Hindlimb muscle (tissue), 1 donor: ENCODE data around the gene MAN2B2. TPM values are rescaled to one million over a fixed set of nuclear protein-coding genes. Genes with fewer than 3 reads are reported as not detected.
A peak's percentile ranks its signal among the peaks of the same experiment; 100 is the strongest.
"Not testable (repeated sequence)": the region's sequence is repeated elsewhere in the genome, so short reads cannot be mapped to it uniquely, and the experiment has no call there.

Experiments used
- DNase-seq: peaks from one replicate; pipeline ENCODE4 v3.0.0-alpha.2; 2013
- polyA plus RNA-seq: library from polyadenylated mRNA; unstranded; fragments of 120-200 nt; gene quantifications from one replicate; pipeline ENCODE4 v1.2.1, GENCODE V29; 2013; ENCODE audit not compliant: insufficient read length

Gene MAN2B2
- polyA plus RNA-seq, 1 donor, result 8.9 TPM

DNA sequence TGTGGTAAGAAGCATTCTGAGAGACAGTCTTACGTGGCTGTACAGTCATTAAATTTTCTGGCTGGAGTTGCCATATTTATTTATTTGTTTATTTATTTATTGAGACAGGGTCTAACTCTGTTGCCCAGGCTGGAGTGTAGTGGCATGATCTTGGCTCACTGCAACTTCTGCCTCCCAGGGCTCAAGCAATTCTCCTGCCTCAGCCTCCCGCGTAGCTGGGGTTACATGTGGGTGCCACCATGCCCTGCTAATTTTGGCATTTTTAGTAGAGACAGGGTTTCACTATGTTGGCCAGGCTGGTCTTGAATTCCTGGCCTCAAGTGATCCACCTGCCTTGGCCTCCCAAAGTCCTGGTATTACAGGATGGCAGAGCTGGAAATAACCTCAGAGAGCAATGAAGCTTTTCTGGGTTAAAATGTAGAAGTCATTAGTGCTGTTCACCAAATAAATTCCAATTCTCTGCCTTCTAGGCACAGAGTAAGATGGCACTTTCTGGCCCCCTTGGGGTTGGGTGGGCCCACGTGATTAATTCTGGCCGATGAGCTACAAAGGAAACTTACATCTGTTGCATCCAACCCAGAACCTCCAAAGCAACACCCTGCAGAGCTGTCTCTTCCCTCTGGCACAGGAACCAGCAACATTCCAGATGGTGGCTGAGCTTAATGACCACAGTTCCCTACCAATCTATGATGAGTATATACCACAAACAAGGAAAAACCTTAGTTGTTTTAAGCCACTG lies 70.0 kb downstream of the MAN2B2 start:
- no peak for DNase-seq

DNA sequence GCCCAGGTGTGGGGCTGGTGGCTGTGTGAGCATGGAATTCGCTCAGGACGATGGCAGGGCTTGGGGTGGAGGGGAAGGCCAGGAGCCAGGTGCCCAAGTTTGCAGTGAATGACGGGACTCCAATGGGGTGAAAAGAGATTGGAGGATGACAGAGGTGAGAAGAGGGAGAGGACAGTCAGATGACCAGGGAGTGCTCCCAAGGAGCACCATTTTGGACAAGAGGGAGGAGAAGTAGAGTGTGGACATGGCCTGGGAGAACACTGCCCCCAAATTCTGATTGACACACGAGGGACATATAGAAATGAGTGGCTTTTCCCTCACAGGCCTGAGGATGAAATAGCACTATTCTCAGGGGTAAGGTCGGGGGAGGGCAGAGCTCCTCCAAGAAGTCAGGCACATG lies 72.2 kb downstream of the MAN2B2 start:
- DNase-seq, result no peak

DNA sequence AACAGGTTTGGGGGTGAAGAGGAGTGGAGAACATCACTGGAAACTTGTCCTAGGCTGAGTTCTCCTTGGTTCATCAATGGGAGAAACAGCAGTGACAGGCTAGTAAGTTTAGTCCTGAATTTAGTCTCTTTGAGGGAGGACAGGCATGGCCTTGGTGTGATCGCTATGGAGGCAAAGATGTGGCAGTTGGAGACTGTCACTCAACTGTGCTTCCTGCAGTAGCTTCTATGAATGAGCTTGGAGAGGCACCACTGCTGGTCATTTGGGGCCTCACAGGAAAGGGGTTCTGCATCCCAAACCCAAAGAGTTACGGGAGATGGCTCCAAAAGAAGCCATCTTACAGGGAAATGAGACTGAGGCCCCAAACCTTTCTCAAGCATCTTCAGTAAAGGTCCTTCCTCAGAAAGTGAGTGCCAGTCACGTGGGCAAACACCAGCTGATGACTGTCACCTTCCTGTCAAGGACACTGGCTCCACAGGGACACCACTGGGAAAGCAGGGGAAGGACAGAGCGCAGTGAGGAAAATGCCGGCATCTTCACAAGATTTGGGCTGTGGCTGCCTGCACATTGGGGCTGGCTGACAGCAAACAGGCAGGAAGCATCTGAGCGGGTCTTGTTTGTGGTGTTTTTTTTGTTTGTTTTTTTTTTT lies 72.7 kb downstream of the MAN2B2 start:
- no peak for DNase-seq

DNA sequence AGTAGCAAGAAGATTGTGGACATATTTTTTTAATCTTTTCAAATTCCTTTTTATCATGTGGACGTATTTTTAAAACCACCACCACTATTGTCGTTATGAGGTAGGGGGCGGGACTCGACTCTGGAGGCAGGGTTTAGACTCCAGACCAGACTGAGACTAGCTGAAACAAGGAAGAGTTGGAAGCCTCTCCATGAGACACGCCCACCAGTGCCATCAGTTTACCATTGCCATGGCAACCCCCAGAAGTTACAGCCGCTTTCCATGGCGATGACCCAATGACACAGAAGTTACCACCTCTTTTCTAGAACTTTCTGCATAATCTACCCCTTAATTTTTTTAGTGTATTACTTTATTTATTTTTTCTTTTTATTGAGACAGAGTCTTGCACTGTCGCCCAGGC lies 74.2 kb downstream of the MAN2B2 start:
- no peak for DNase-seq

DNA sequence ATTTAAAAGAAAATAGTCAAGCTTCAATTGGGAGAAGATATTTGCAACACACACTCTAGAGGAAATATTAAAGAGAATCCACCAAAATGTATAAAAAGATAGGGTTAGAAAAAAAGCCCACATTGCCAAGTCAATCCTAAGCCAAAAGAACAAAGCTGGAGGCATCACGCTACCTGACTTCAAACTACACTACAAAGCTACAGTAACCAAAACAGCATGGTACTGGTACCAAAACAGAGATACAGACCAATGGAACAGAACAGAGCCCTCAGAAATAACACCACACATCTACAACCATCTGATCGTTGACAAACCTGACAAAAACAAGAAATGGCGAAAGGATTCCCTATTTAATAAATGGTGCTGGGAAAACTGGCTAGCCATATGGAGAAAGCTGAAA lies 79.2 kb downstream of the MAN2B2 start:
- not testable (repeated sequence) for DNase-seq

DNA sequence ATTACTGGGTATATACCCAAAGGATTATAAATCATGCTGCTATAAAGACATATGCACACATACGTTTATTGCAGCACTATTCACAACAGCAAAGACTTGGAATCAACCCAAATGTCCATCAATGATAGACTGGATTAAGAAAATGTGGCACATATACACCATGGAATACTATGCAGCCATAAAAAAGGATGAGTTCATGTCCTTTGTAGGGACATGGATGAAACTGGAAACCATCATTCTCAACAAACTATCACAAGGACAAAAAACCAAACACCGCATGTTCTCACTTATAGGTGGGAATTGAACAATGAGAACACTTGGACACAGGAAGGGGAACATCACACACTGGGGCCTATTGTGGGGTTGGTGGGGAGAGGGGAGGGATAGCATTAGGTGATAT lies 80.3 kb downstream of the MAN2B2 start:
- DNase-seq, result not testable (repeated sequence)

DNA sequence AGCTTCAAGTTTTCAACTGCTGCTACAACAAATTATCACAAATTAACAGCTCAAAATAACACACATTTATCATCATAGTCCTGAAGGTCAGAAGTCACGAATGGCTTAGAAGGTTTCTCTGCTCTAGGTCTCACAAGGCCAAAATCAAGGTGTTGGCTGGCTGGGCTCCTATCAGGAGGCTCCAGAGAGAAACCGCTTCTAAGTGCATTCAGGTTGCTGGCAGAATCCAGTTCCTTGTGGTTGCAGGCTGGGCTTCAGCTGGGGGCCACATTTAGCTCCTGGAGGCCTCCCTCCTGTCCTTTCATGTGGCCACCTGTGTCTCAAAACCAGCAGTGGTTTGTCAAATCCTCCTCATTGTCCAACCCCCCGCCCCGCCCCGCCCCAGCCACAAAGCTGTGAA lies 80.9 kb downstream of the MAN2B2 start:
- no peak for DNase-seq

DNA sequence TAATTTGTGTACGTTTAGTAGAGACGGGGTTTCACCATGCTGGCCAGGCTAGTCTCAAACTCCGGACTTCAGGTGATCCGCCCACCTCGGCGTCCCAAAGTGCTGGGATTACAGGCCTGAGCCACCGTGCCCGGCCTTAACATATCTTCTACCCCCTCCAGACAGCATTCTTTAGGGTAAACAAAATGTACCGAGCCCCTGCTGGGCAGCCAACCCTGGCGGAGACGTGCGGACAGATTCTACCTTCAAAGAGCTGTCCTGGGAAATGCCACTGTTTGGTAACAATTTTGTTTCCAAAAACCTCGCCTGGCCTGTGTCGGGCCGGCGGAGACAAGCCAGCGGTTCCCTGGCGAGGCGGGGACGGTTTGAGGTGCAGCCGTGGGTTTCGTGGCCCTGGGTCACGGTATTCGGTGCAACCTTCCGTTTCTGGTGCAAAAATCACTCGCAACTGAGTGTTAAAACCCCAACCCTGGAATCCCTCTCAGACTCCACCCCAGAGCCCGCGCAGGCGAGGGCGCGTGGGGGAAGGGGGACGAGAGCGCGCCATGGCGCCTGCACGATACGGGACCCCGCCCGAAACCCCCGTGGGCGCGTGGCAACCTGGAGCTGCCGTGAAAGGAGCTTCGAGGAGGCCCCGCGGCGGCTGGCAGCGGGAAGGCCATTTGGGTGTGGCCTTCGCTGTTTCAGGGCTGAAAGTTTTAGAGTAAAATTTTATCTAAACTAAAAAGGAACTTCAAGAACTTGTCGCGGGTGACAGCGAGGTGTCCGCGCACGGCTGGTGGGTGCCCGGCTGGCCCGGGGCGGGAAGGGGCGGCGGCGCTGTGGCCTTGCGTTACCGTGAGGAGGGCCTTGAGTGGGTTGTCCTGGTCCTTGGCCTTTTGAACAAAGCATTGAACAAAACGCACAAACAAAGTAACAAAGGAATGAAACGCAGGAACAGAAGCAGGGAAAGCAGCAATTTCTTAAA lies 82.5 kb downstream of the MAN2B2 start:
- DNase-seq, result no peak

DNA sequence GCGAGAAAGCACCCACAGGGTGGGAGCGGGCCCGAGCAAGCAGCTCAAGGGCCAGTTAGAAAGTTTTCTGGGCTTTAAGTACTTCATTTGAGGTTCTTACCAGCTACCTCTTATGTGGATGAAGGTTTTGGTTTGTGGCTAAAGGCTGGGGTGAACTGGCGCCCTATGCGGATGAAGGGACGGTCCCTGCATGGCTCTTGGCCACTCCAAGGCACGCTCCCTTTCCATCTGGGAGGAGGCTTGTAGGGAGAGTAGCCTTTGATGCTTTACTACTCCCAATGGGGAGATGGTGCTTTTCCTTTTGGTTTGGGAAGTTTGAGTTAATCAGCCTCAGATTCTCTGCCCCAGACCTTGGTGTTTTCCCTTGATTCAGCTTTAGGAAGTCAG lies 83.2 kb downstream of the MAN2B2 start:
- no peak for DNase-seq

DNA sequence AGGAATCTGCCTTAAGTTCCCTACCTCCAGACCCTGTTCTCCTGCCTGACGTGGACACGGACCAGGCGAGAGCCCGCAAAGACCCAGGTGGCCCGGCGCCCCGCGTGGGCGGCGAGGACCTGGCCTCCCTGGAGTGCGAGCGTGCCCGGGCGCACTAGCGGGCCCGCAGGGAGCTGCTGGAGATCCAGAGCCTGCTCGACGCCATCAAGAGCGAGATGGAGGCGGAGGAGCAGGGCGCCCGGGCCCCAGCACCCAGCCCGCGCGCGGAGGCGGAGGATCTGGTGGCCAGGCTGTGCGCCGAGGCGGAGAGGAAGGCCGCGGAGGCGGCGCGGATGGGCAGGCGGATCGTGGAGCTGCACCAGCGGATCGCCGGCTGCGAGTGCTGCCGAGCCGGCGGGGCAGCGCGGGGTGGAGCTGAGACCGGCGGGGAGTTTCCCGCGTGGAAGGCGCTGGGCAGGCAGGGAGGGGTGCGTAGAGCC lies 83.6 kb downstream of the MAN2B2 start:
- peak; percentile 35 for DNase-seq

DNA sequence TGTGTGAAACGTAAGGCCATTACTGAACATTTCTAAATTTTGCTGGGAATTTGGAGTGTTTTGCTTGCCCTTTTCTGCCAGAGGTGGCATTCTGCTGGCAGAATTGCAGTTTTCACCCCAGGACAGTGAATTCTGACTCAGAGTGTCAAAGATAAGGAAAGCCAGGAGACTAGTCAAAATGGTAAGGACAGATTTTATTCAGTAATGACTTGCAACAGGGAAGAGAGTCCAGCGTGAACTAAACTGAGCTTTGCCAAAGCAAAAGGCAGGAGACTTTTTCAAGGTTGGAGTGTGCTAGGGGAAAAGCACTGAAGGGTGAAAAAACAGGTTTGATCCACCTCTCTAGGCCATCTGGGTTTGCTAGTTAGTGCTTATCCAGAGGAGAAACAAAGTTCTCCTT lies 84.9 kb downstream of the MAN2B2 start:
- DNase-seq, result no peak

DNA sequence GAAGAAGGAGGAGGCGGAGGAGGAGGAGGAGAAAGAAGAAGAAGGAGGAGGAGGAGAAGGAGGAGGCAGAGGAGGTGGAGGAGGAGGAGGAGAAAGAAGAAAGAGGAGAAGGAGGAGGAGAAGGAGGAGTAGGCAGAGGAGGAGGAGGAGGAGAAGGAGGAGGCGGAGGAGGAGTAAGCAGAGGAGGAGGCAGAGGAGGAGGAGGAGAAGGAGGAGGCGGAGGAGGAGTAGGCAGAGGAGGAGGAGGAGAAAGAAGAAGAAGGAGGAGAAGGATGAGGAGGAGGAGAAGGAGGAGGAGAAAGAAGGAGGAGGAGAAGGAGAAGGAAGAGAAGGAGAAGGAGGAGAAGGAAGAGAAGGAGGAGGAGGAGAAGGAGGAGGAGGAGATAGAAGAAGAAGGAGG lies 85.4 kb downstream of the MAN2B2 start:
- no peak for DNase-seq

DNA sequence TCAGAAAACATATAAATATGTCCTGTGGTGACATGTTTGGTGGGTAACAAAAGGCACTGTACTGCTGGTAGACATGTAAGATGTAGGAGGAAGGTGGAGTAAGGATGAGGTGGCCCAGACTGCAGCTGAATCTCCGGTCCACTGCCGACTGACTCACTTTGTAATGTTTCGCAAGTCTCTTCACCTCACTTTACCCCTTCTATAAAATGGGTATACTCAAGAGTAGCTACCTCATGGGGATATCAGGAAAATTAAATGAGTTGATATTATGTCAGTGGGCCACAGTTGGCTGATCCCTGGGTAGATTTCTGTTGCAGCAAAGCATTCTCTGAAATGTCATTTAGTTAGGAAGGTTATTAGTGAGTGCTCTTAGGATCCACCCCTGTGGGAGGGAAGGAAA lies 87.6 kb downstream of the MAN2B2 start:
- no peak for DNase-seq

DNA sequence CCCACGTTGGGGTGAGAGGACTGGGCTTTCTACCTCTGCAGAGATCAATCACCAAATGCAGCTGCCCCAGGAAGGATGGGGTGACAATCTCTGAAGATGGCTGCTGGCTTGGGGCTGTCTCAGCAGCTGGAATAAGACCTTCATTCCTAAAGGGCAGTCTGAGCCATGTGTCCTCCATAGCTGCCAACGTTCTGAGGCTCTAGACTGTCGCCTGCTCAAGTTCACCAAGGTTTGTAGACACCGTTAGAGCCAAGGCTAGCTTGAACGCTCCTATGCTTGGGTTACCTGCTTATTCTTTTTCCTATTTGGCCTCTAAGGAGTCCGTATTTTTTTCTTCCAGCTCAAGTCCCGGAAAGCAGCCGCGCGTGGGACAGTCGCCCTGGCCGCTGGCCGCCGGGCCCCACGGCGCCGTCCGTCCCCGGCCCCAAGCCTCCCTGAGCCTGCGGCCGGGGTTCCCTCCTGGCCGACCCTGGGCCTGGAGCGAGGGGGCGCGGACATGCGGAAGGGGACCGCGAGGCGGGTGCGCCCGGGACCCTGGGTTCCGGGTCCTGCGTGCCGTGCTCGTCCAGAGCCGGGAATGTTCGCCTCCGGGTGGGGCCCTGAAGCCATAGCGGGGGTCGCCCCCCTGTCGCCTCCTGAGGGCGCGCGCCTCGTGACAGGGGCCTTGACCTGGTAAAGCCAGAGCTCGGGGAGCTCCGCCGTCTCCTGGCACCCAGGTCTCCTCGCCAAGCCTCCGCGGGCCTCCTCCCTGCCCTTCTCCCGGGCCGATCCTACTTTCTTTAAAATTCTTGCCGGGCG lies 88.8 kb downstream of the MAN2B2 start:
- DNase-seq, result no peak

DNA sequence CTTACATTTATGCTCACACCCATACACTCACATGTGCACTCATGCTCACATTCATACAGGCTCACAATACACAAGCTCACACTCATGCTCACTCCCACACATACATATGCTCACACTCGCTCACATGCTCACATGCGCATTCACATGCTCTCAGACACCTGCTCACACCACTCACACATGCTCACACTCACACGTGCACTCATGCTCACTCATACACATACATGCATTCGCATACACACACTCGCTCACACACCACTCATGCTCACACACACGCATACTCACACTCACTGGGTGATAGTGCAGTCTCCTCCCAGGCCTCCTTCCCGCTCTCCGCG lies 90.3 kb downstream of the MAN2B2 start:
- DNase-seq, result no peak

DNA sequence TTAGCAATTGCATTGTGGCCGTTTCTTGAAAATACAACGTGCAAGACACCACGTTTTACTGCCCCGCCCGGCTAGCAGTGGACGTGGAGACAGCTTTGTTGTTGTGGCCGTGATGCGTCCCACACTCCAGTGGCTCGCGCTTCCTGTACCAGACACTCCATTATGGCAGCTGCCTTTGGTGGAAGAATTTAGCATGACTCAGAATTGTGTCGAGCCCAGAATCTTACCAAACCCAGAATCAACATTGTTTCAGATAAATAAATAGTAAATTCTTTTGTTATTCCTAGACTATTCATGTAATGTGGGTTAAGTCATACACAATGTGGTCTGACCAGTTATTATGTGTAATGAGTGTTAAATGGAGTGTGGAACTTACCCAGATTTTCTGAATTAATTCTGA lies 93.4 kb downstream of the MAN2B2 start:
- DNase-seq, result no peak

DNA sequence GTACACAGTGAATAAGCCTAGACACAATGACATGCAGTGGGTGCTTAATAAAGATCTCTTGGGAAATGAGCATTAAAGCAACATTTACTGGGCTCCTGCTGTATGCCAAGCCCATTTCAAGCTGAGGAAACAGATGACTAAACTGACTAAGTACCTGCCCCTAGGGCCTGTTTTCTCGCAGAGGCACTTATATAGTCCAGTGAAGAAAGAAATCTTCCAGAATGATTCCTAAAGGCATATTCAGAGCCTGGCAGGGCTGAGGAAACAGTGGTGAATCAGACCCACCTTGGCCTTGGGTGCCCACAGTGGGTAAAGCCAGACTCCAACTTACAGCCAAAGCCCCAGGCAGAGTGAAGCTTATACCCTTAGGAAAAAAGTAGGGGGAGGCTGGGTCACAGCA lies 96.7 kb downstream of the MAN2B2 start:
- DNase-seq, result no peak

DNA sequence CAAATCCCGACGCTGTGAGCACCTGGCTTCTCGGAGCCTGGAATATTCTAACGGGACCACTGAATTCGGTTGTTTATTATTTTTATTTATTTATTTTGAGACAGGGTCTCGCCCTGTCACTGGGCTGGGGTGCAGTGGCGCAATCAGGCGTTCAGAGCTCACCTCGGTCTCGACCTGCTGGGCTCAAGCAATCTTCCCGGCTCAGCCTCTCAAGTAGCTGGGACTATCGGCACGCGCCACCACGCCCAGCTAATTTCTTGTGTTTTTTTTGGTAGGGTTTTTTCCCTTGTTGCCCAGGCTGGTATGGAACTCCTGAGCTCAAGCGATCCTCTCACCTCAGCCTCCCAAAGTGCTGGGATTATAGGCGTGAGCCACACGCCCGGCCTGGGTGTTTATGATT lies 97.1 kb downstream of the MAN2B2 start:
- DNase-seq, result no peak

DNA sequence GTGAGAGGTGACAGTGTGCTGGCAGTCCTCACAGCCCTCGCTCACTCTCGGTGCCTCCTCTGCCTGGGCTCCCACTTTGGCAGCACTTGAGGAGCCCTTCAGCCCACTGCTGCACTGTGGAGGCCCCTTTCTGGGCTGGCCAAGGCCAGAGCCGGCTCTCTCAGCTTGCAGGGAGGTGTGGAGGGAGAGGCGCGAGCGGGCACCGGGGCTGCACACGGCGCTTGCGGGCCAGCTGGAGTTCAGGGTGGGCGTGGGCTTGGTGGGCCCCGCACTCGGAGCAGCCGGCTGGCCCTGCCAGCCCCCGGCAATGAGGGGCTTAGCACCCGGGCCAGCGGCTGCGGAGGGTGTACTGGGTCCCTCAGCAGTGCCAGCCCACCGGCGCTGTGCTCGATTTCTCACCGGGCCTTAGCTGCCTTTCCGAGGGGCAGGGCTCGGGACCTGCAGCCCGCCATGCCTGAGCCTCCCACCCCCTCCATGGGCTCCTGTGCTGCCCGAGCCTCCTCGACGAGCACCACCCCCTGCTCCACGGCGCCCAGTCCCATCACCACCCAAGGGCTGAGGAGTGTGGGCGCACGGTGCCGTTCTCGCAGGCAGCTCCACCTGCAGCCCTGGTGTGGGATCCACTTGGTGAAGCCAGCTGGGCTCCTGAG lies 97.7 kb downstream of the MAN2B2 start:
- not testable (repeated sequence) for DNase-seq
